ENCODE data around the gene WIPF3.

Gene WIPF3

DNA sequence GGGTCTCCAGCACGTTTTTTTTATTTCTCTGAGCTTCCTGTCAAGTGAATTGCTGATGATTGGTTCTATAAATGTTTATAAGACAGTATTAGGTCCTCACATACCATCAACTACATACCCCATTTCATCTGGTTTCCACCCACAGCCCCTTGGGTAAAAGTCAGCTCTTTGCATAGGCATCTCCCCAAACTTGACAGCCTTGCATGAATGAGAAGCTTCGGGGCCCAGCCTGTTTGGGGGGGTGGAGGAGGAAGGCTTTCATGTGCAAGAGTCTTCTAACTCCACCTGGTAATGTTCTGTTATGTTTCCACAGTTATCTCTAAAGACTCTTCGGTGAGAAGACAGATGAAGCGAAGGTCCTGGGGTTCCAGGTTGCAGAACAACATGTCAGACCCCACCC, 107.9 kb downstream of the WIPF3 start:
- no peak overlapping the region for H3K4me3 ChIP-seq (replicated peaks; ENCODE audit: low read depth, low read length)
- TF ChIP-seq, protein P1, sequence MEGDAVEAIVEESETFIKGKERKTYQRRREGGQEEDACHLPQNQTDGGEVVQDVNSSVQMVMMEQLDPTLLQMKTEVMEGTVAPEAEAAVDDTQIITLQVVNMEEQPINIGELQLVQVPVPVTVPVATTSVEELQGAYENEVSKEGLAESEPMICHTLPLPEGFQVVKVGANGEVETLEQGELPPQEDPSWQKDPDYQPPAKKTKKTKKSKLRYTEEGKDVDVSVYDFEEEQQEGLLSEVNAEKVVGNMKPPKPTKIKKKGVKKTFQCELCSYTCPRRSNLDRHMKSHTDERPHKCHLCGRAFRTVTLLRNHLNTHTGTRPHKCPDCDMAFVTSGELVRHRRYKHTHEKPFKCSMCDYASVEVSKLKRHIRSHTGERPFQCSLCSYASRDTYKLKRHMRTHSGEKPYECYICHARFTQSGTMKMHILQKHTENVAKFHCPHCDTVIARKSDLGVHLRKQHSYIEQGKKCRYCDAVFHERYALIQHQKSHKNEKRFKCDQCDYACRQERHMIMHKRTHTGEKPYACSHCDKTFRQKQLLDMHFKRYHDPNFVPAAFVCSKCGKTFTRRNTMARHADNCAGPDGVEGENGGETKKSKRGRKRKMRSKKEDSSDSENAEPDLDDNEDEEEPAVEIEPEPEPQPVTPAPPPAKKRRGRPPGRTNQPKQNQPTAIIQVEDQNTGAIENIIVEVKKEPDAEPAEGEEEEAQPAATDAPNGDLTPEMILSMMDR (IDR thresholded peaks at IDR 0.05; ENCODE audit: low read depth, low read length, missing control alignments) = no peak
- no peak for DNase-seq (ENCODE audit: extremely low read depth, low read depth)

- no peak overlapping the region for H3K4me3 ChIP-seq (replicated peaks; ENCODE audit: low read depth, low read length)
- TF ChIP-seq, protein P1 (IDR thresholded peaks at IDR 0.05; ENCODE audit: low read depth, low read length, missing control alignments) = no peak
- DNase-seq (ENCODE audit: extremely low read depth, low read depth) = peak; percentile 17
Measured at GRCh38 chr7:29915481-29916215, 109.3 kb downstream of the WIPF3 start.

DNA sequence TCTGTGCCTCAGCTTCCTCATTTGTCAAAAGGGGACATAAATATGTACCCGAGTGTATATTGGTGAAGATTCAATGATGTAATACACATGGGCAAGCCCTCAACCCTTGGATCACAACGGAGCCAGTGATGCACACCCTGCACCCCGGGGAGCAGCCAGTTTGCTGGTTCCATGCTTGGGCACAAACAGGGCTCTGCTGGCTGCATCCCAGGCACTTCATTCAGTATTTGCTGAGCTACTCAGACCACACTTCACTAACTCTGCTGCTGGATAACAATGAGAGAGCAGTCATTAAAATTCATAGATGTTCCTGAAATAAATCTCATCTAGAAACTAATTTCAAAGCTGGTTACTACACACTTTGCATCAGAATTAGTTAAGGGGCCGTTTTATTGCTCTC, 111.3 kb downstream of the WIPF3 start:
- TF ChIP-seq, protein P1 (IDR thresholded peaks at IDR 0.05; ENCODE audit: low read depth, low read length, missing control alignments) = no peak
- no peak for DNase-seq (ENCODE audit: extremely low read depth, low read depth)
- no peak overlapping the region for H3K4me3 ChIP-seq (replicated peaks; ENCODE audit: low read depth, low read length)

DNA sequence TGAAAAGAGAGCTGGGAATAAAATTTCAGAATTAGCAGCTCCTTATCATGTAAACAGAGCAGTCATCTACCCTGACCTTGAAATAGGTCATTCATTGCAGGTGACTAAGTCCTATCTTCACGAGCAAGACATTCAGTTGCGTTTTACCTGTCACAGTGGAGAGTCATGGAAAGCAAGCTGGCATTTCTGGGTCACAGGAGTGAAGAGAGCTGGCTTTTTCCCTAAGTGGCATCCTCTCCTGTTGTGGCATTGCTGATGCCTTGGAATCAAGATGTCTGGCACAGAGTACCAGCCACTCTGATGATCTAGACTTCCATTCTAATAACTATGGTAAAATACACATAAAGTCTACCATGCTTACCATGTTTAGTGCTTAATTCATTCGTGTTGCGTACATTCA, 112.5 kb downstream of the WIPF3 start:
- H3K4me3 ChIP-seq (replicated peaks; ENCODE audit: low read depth, low read length) = no peak overlapping the region
- TF ChIP-seq, protein P1 (IDR thresholded peaks at IDR 0.05; ENCODE audit: low read depth, low read length, missing control alignments) = no peak
- no peak for DNase-seq (ENCODE audit: extremely low read depth, low read depth)

GRCh38 chr7:29919790-29920189, 113.5 kb downstream of the WIPF3 start:
- TF ChIP-seq, protein P1 (IDR thresholded peaks at IDR 0.05; ENCODE audit: low read depth, low read length, missing control alignments) = no peak

DNA sequence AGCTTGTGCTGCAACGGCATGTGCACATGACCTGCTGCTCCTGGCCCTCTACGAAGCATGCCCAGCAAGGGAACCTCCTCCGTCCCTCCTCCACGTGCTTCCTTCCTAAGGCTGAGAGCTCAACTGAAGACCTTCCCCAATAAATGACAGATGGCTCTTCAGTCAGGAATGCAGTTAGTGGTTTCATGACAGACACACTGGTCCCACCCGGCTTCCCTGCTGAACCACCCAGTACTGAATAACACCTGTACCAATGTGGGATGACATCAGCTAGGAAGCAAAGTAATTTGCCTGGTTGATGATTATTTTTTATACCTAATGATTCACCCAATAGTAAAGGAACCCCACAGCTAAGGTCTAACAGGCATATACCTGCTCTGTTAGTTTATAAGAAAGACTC, 114.2 kb downstream of the WIPF3 start:
- TF ChIP-seq, protein P1 (IDR thresholded peaks at IDR 0.05; ENCODE audit: low read depth, low read length, missing control alignments) = no peak
- no peak overlapping the region for H3K4me3 ChIP-seq (replicated peaks; ENCODE audit: low read depth, low read length)
- no peak for DNase-seq (ENCODE audit: extremely low read depth, low read depth)

More at GRCh38 chr7:29919790-29920189, 113.5 kb downstream of the WIPF3 start:
- no peak overlapping the region for H3K4me3 ChIP-seq (replicated peaks; ENCODE audit: low read depth, low read length)
- DNase-seq (ENCODE audit: extremely low read depth, low read depth) = no peak
